ENCODE measurements around the gene WIPI1.

DNA sequence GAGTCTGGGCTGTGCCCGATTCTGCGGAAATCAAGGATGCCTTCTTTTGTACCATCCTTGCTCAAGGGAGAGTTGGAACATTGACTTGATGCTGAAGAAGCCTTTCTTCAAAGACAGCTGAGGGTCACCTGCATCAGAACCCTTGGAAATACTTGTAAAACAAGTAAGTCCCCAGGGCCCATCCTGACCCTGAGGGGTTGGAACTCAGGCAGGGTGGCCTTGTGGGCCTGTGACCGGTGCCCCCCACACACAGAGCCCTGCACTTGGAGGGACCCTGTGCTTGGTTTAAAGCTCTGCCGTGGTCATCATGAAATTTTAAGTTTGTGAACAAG, 56.9 kb downstream of the WIPI1 start:
- no peak for TF ChIP-seq POLR2AphosphoS5 (IDR thresholded peaks at IDR 0.05; ENCODE audit: borderline replicate concordance, low read depth, low read length)
- TF ChIP-seq EZH2 (IDR thresholded peaks at IDR 0.05): no peak

Data from SK-N-MC (cell line).